Hepatocyte (in vitro differentiated cells): ENCODE data around the gene ANO2. TPM values are rescaled to one million over a fixed set of nuclear protein-coding genes. Genes with fewer than 3 reads are reported as not detected.

Experiments used
- polyA plus RNA-seq: library from polyadenylated mRNA; unstranded; fragments of >200 nt; fragmentation: Nextera tagmentation; extraction: Ambion mirVana; gene quantifications from 2 replicates; pipeline ENCODE4 v1.2.1, GENCODE V29; 2016
- small RNA-seq: library from RNA; depleted of rRNA; stranded (forward); fragments of <200 nt; gene quantifications from one replicate; pipeline ENCODE3, GENCODE V24; 2014
- total RNA-seq: library from RNA; depleted of rRNA; stranded (reverse); fragments of >200 nt; gene quantifications from 2 replicates; pipeline ENCODE4 v1.2.3, GENCODE V29; 2014

The ANO2 gene
- total and polyA plus RNA-seq, 2 experiments from 2014 or later, result 1.0 to 1.9 TPM

Small RNA genes lying within 50 kb of the gene (small RNA-seq; reads per million reads assigned to genes)
- gene AC137627.1, result not detected

Other genes with a start within 250 kb of the ANO2 start
- 0.04 and 0.20 TPM in 2 replicates for gene VWF, start 179.4 kb upstream of the ANO2 start, total RNA-seq
- gene VWF, start 179.4 kb upstream of the ANO2 start, polyA plus RNA-seq, result 0.77 TPM in 1 of 2 replicates, not detected in the other